Activated CD8-positive, alpha-beta memory T cell treated with anti-CD3 and anti-CD28 coated beads, Interleukin-2, amount 50 U/mL, for 24 hours (primary cell): ENCODE data around the gene NELFCD.
"Not testable (repeated sequence)": the region's sequence is repeated elsewhere in the genome, so short reads cannot be mapped to it uniquely, and the experiment has no call there.

Experiments used
- DNase-seq: peaks from one replicate; pipeline ENCODE4 v3.0.0-alpha.2; 2020; ENCODE audit errors: extremely low read depth

NELFCD gene

DNA sequence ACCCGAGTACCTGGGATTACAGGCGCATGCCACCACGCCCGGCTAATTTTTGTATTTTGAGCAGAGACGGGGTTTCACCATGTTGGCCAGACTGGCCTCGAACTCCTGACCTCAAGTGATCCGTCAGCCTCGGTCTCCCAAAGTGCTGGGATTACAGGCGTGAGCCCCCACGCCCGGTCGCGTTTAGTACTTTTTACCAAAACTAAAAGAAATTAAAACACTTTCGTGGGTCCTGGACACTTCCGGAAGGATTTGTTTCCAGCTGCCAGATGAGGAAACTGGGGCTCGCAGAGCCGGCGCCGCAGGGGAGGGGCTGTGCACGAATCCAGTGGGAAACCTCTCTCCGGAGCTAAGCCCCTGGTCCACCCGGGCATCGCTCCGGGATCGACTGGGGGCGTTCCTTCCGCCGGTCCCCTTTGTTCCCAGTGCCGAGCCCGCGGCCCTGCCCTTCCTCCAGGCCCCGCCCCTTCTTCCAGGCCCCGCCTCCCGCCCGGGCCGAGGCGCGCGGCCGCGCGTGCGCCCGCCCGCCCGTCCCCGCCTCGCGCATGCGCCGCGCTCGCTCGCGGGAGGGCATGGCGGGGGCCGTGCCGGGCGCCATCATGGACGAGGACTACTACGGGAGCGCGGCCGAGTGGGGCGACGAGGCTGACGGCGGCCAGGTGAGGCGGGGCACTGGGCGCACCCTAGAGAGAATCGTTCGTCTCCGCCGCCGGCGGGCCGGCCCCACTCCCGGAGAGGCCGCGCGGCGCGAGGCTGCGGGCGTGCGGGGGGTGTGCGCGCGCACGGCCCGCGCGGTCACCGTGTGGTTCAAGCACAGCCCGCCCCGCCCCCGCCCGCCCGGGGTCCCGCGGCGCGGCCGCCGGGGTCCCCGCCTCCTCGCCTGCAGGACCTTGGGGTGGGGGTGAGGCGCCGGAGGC lies at the start of gene NELFCD:
TSS of gene NELFCD (plus strand) at position 546 of the 917 bp plus-strand sequence. CDS start at position 600, 54 bp downstream.
- peak; percentile 52 for DNase-seq

- DNase-seq = no peak
Observed at GRCh38 chr20:58932170-58932569, 48.9 kb upstream of the NELFCD start.

DNA sequence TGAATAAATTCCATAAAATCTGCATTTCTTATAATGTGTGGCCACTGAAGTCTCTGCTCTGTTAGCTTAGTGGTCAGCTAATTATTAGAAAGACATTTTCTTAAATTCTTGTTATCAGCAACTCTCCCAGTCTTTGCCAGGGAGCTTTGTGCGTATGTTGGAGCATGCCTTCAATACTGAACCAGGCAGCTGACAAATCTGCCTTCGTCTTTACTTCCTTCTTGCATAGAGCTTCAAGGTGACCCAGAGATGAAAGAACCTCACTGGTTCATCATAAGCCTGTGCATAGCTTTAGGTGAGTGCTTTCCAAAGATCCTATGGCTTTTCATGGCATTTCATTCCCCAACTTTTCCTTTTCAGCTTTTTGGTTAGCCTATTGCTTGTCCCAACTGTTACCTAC lies 43.0 kb upstream of the NELFCD start:
- DNase-seq = no peak

DNA sequence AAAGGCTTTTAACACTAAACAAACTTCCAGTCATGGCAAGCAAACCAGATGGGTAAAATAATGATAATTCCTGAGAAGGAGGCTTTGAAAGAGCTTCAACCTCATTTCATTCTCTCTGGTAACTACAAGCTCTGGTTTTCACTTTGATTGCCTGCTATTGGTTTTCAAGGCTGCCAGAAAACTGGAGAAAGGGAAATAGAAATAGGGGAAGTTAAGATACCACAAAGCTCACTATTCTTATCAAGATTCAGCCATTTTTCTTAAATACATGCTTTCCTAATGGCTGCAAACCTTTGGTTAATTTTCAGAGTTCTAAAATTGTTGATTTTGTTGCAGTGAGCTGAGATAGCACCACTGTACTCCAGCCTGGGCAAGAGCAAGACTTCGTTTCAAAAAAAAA lies 42.5 kb upstream of the NELFCD start:
- no peak for DNase-seq

- no peak for DNase-seq
Observed at GRCh38 chr20:58941471-58941870, 39.6 kb upstream of the NELFCD start.

DNA sequence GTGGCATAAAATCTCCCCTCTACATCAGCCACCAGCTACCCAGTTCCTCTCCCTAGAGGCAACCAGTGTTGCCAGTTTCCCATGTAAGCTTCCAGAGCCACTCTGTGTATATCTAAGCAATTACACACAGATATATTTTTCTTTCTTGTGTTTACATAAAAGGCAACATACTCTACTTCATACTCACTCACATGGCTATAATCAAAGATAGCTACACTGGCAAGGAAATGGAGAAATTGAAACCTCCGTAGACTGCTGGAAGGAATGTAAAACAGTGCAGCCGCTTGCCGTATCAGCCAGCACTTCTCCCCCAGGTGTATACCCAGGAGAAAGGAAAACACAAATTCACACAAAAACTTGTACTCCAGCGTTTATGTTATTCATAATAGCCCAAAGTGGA lies 38.5 kb upstream of the NELFCD start:
- no peak for DNase-seq

DNA sequence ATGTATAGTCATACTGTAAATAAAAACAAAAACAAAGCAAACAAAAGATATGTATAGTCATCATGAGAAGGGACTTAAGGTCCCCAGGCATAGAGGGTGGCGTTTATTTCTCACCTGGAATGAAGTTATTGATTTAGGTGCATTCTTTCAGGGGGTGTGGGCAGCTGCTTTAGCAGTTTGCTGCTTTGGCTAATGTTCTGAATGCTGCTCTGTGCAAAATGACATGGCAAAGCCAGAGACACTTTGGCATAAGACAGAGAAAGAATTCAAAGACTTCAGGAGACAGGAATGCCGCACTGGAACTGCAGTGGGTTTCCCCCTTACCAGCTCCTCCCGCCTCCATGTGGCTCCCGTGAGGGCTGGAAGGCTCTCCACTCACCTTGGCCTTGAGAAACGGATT lies 36.4 kb upstream of the NELFCD start:
- DNase-seq = no peak

DNA sequence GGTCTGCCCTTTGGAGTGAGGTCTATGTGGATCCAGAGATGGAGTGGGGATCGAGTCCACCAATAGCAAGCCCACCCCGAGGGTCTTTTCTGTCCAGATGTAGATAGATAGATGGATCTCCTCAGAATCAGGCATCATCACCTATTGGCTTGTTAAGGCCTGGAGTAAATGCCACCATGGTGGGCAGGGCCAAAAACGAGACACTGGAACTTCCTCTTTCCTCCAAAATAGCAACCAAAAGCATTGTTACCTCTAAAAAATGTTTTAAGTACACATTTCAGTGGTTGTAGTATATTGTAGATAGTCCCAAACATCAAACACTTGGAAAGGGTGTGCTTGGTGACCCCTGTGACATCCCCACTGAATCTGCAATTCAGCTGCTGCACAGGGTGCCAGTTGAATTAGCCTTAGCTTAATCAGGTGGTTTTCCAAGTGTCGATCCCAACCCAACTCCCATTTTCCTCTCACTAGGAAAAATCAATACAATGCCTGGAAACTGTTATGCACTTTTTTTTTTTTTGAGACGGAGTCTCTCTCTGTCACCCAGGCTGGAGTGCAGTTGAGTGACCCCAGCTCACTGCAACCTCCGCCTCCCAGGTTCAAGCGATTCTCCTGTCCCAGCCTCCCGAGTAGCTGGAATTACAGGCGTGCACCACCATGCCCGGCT lies 35.0 kb upstream of the NELFCD start:
- no peak for DNase-seq

DNA sequence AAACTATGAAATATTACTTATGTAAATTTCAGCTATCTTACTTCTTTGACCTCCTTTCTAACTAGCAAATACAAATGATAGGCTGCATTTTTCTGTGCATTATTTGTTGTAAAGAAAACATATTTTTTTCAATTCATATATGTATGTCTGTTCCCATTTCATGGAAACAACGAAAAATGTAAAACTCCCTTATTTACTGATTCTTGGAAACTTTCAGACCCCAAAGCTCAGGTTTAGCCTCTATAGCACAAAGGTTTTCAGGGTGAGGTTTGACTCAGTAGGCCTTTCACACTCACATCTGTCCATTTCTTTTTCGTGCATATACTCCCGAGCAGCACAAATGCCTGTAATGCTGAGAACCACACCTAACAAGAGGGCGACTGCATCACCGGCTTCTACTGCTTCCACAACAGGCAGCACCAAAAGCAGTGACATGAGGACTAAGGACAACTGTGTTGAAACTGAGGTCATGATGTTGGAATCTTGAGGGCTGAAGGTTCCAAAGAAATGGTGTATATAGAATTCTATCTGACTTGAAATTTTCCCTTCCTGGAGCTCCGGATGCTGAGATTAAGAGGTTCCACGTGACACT lies 33.2 kb upstream of the NELFCD start:
- DNase-seq = not testable (repeated sequence)

DNA sequence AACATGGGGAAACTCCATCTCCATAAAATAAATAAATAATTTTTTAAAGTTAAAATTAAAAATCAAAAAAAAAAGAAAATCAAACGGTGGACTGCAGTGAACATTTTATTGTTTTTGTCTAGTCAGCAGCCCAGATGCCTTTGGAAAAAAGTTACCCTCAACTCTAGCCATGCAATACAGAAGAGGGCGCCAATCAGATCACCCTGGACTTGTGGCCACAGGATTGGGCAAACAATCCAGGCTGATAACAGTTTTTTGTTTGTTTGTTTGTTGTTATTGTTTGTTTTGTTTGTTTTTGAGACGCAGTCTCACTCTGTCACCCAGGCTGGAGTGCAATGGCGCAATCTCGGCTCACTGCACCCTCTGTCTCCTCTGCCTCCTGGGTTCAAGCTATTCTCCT lies 30.5 kb upstream of the NELFCD start:
- DNase-seq = no peak

DNA sequence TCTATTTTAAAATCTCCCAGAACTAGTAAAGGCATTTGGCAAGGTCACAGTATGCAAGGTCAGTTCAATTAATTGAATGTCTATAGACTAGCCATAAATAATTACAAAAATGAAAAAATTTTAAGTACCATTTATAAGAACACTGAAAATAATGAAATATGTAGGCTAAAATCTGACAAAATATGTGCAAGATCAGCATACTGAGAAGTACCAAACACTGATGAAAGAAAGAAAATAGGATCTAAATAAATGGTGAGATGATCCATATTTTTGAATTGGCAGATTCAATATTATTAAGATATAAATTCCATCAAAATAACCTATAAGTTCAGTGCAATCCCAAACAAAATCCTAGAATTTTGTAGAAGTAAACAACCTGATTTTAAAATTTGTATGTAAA lies 28.0 kb upstream of the NELFCD start:
- DNase-seq = no peak

DNA sequence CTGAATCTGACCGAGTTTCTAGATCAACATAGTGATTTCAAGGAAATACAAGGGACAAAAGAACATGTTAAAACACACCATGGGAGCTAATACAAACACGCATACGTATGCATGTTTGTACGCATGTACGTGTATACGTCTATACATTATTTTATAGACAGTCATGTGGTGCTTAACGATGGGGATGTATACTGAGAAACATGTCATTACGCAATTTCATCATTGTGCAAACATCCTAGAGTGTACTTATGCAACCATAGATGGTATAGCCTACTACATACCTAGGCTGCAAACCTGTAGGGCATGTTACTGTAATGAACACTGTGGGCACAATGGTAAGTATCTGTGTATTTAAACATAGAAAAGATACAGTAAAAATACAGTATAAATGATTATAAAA lies 25.0 kb upstream of the NELFCD start:
- DNase-seq = no peak

GRCh38 chr20:58959652-58960051 lies 21.4 kb upstream of the NELFCD start:
- no peak for DNase-seq

- no peak for DNase-seq
Observed at GRCh38 chr20:58963060-58963584, 17.9 kb upstream of the NELFCD start.

- not testable (repeated sequence) for DNase-seq
Observed at GRCh38 chr20:58963922-58964321, 17.1 kb upstream of the NELFCD start.

DNA sequence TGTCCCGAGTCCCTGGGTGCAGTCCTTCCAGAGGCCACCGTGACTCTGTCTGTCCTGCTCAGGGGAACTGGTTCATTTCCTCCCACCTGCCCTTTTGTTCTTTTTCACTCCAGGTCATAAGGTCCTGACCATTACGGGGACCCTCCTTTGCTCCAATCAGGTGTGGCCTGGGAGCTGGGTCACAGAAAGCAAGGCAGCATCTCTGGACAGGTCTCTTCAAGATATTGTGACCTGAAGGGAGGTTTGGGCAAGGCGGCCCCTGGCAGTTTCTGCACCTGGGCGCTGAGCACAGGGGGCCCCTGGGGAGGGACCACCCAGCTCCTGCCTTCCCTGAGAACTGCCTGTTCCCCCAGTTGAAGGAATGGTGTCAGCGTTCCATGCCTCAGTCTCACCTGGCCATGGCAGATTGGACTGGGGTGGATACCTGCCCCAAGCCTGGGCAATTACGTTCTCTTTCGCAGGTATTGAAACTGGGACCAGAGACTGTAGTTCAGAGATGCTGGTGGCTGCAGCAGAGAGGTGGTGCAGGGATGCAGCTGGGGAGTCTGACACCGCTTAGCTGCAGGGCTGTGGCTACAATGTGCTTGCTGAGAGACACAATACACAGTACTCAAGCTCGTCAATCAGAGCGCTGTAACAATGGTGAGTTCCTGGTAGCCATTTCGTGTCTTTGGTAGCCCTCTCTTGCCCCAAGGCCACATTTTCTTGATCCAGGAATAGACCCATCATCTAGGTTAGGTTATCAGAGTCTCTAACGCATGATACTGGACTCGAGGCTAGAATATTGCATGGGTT lies 15.6 kb upstream of the NELFCD start:
- no peak for DNase-seq

- no peak for DNase-seq
Observed at GRCh38 chr20:58967652-58968429, 13.2 kb upstream of the NELFCD start.

DNA sequence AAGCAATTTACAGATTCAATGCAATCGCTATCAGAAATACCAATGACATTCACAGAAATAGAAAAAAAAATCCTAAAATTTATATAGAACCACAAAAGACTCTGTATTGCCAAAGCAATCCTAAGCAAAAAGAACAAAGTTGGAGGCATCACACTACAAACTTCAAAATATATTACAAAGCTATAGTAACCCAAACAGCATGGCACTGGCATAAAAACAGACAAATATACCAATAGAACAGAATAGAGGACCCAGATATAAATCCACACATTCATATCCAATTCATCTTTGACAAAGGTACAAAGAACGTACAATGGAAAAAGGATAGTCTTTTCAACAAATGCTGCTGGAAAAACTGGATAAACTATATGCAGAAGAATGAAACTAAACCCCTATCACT lies 11.6 kb upstream of the NELFCD start:
- DNase-seq = no peak

GRCh38 chr20:58970146-58970545 lies 10.9 kb upstream of the NELFCD start:
- DNase-seq = no peak

- no peak for DNase-seq
Observed at GRCh38 chr20:58971429-58971828, 9.6 kb upstream of the NELFCD start.

DNA sequence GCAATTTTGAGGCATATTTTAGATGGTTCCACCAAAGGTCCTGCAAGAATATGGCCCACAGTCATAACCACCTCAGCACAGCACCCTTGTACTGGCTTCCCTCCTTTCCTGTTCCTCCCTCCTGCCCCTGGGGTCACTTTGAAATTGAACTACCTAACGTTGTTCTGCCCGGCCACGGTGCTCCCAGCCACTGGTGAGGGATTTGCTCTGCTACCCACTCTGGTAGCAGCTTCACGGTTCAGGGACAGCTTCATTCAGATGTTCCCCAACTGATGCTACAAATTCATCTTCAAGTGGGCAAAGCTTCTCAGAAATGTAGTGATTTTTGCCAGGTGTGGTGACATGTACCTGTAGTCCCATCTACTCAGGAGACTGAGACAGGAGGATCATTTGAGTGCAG lies 7.9 kb upstream of the NELFCD start:
- DNase-seq = no peak
